CD14-positive monocyte (primary cell): ENCODE data around the gene TTC31. TPM values are rescaled to one million over a fixed set of nuclear protein-coding genes. Genes with fewer than 3 reads are reported as not detected.

Source experiments
- DNase-seq, 3 donors: peaks; one replicate each; pipeline ENCODE4 v3.0.0-alpha.2; 2011 to 2022
- H2AFZ ChIP-seq: 2 replicates; pipeline ENCODE4 v1.6.0; 2012; ENCODE audit warnings: mild to moderate bottlenecking, low read depth, low read length, inconsistent platforms; ENCODE audit not compliant: insufficient read depth, poor library complexity, severe bottlenecking
- H3K27ac ChIP-seq, 2 donors: 1 replicate in 1 of 2; 2 replicates in 1 of 2; pipeline ENCODE4 v1.5.1; 2012 to 2013; ENCODE audit warnings: low read length in 2 of 2, control low read depth in 1 of 2, inconsistent platforms in 1 of 2, low read depth in 1 of 2, mild to moderate bottlenecking in 1 of 2
- H3K27me3 ChIP-seq, 2 donors: one replicate each; pipeline versions ENCODE4 v1.6.0 to v1.6.1; 2011 to 2013; ENCODE audit warnings: low read length in 2 of 2; ENCODE audit not compliant: control insufficient read depth in 2 of 2, insufficient read depth in 2 of 2
- H3K36me3 ChIP-seq, 2 donors: replicated peaks in 1 of 2; 1 replicate in 1 of 2; 2 replicates in 1 of 2; pipeline versions ENCODE4 v1.5.1 to v1.6.1; 2012 to 2013; ENCODE audit warnings: low read length in 2 of 2, control low read depth in 1 of 2, inconsistent platforms in 1 of 2, mild to moderate bottlenecking in 1 of 2; ENCODE audit not compliant: insufficient read depth in 2 of 2, control insufficient read depth in 1 of 2
- H3K4me1 ChIP-seq, 2 donors: 1 replicate in 1 of 2; 2 replicates in 1 of 2; pipeline versions ENCODE4 v1.5.1 to v1.6.1; 2012 to 2013; ENCODE audit warnings: low read length in 2 of 2, control low read depth in 1 of 2, inconsistent platforms in 1 of 2, mild to moderate bottlenecking in 1 of 2, moderate library complexity in 1 of 2; ENCODE audit not compliant: insufficient read depth in 2 of 2, control insufficient read depth in 1 of 2
- H3K4me2 ChIP-seq: replicated peaks from 2 replicates; pipeline ENCODE3; 2012; ENCODE audit warnings: low read length, moderate library complexity, mild to moderate bottlenecking; ENCODE audit not compliant: poor library complexity, severe bottlenecking; ENCODE audit errors: extremely low read depth
- H3K4me3 ChIP-seq, 3 experiments: fragments of 200-600 bp in 1 of 3; sonication (generic) in 1 of 3; replicated peaks in 1 of 3; 1 replicate in 2 of 3; 2 replicates in 1 of 3; pipeline ENCODE4 v1.5.1; 2011 to 2013; ENCODE audit warnings: low read length in 3 of 3, mild to moderate bottlenecking in 3 of 3, control low read depth in 2 of 3, low read depth in 2 of 3, inconsistent platforms in 1 of 3, moderate library complexity in 1 of 3
- H3K79me2 ChIP-seq: 2 replicates; pipeline ENCODE4 v1.6.0; 2012; ENCODE audit warnings: mild to moderate bottlenecking, control low read depth, inconsistent platforms, low read length, moderate library complexity; ENCODE audit not compliant: insufficient read depth
- H3K9ac ChIP-seq: 2 replicates; pipeline ENCODE4 v1.6.0; 2017; ENCODE audit warnings: low read length, mild to moderate bottlenecking; ENCODE audit not compliant: insufficient read depth, poor library complexity, severe bottlenecking
- H3K9me3 ChIP-seq, 2 donors: replicated peaks in 1 of 2; 1 replicate in 1 of 2; 2 replicates in 1 of 2; pipeline versions ENCODE4 v1.5.1 to v1.6.1; 2012 to 2013; ENCODE audit warnings: low read length in 2 of 2, control low read depth in 1 of 2; ENCODE audit not compliant: control insufficient read depth in 1 of 2, insufficient read depth in 1 of 2
- H4K20me1 ChIP-seq: 2 replicates; pipeline ENCODE4 v1.6.0; 2012; ENCODE audit warnings: mild to moderate bottlenecking, low read length, control low read depth, moderate library complexity; ENCODE audit not compliant: insufficient read depth
- H3K27ac Mint-ChIP-seq, 7 donors: one replicate each; pipeline ENCODE4 v1.8.0; 2020; ENCODE audit warnings: mild to moderate bottlenecking in 7 of 7, mixed read lengths in 7 of 7, moderate library complexity in 6 of 7, inconsistent platforms in 2 of 7
- H3K27me3 Mint-ChIP-seq, 3 donors: one replicate each; pipeline ENCODE4 v1.8.0; 2021 to 2022; ENCODE audit warnings: low read depth in 3 of 3, mild to moderate bottlenecking in 3 of 3, mixed read lengths in 3 of 3, moderate library complexity in 3 of 3, inconsistent platforms in 1 of 3
- H3K36me3 Mint-ChIP-seq, 2 donors: one replicate each; pipeline ENCODE4 v1.8.0; 2020; ENCODE audit warnings: mixed read lengths in 2 of 2, inconsistent platforms in 1 of 2, mild to moderate bottlenecking in 1 of 2
- H3K4me1 Mint-ChIP-seq: one replicate; pipeline ENCODE4 v1.8.0; 2020; ENCODE audit warnings: mild to moderate bottlenecking, mixed read lengths
- H3K4me3 Mint-ChIP-seq, 2 donors: one replicate each; pipeline ENCODE4 v1.8.0; 2020; ENCODE audit warnings: mild to moderate bottlenecking in 2 of 2, mixed read lengths in 2 of 2, moderate library complexity in 1 of 2
- H3K9me3 Mint-ChIP-seq, 7 donors: one replicate each; pipeline ENCODE4 v1.8.0; 2020 to 2022; ENCODE audit warnings: mixed read lengths in 7 of 7, mild to moderate bottlenecking in 6 of 7, moderate library complexity in 6 of 7, inconsistent platforms in 2 of 7
- WGBS: methylation state at CpG from one replicate; pipeline ENCODE4 v1.1.5; 2013; ENCODE audit warnings: missing lambda C conversion rate; ENCODE audit not compliant: insufficient coverage; 5-methylcytosine and 5-hydroxymethylcytosine counted together
- intact Hi-C, 2 donors: fragments of 100-400 bp; cut with micrococcal nuclease; formaldehyde crosslinking; loops; one replicate each; pipeline versions ENCODE4 v1.15.0 to v1.15.1; 2023
- polyA plus RNA-seq, 3 donors: library from polyadenylated mRNA; depleted of rRNA in 1 of 3; unstranded in 2 of 3; stranded (reverse) in 1 of 3; fragments of 300-500 nt in 2 of 3; fragments of >200 nt in 1 of 3; fragmentation: Illumina TruSeq in 2 of 3; gene quantifications; 1 replicate in 2 of 3; 2 replicates in 1 of 3; pipeline ENCODE4 v1.2.3, GENCODE V29; 2012 to 2021
- TF ChIP-seq, protein P1 (sequence below): fragments of 200-600 bp; IDR thresholded peaks from one replicate; pipeline ENCODE4 v1.8.0; 2022; ENCODE audit warnings: antibody characterized with exemption, mild to moderate bottlenecking

Gene TTC31
- polyA plus RNA-seq, 3 donors, result 19.6 to 46.5 (median 21.3) TPM

GRCh38 chr2:74510272-74510671, 27.4 kb downstream of the TTC31 start:
- peaks cover 0 to 8% of the 10 kb centered on the region in 2 donors for H3K9me3 ChIP-seq
- intact Hi-C loops, result no loop called here
- peaks cover 49 to 74% of the 10 kb centered on the region in 2 donors for H3K27me3 ChIP-seq
- H3K4me1 Mint-ChIP-seq, result peaks cover 45% of the 10 kb centered on the region
- peaks cover 56 to 74% (median 64%) of the 10 kb centered on the region in 3 donors for H3K27me3 Mint-ChIP-seq
- H3K36me3 Mint-ChIP-seq, result peaks cover 15 to 26% of the 10 kb centered on the region in 2 donors
- no peak overlapping the region for H3K27ac Mint-ChIP-seq
- peaks cover 0 to 22% (median 14%) of the 10 kb centered on the region in 7 donors for H3K9me3 Mint-ChIP-seq
- peaks cover 39 to 46% of the 10 kb centered on the region in 2 donors for H3K4me1 ChIP-seq
- 73% methylated on average over 2 of the region's 4 CpGs for WGBS
- no peak for DNase-seq
- no peaks in the 10 kb centered on the region for H4K20me1 ChIP-seq
- no peak overlapping the region for H3K9ac ChIP-seq
- H3K27ac ChIP-seq, result no peak overlapping the region
- TF ChIP-seq, protein P1, sequence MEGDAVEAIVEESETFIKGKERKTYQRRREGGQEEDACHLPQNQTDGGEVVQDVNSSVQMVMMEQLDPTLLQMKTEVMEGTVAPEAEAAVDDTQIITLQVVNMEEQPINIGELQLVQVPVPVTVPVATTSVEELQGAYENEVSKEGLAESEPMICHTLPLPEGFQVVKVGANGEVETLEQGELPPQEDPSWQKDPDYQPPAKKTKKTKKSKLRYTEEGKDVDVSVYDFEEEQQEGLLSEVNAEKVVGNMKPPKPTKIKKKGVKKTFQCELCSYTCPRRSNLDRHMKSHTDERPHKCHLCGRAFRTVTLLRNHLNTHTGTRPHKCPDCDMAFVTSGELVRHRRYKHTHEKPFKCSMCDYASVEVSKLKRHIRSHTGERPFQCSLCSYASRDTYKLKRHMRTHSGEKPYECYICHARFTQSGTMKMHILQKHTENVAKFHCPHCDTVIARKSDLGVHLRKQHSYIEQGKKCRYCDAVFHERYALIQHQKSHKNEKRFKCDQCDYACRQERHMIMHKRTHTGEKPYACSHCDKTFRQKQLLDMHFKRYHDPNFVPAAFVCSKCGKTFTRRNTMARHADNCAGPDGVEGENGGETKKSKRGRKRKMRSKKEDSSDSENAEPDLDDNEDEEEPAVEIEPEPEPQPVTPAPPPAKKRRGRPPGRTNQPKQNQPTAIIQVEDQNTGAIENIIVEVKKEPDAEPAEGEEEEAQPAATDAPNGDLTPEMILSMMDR, result no peak
- H3K79me2 ChIP-seq, result peaks cover 17% of the 10 kb centered on the region
- H3K4me3 Mint-ChIP-seq, result peak overlapping the region in 1 of 2 donors; percentile 87
- H3K4me3 ChIP-seq, result no peak overlapping the region
- H2AFZ ChIP-seq, result no peak overlapping the region
- H3K4me2 ChIP-seq, result no peak overlapping the region
- H3K36me3 ChIP-seq, result no peaks in the 10 kb centered on the region

DNA sequence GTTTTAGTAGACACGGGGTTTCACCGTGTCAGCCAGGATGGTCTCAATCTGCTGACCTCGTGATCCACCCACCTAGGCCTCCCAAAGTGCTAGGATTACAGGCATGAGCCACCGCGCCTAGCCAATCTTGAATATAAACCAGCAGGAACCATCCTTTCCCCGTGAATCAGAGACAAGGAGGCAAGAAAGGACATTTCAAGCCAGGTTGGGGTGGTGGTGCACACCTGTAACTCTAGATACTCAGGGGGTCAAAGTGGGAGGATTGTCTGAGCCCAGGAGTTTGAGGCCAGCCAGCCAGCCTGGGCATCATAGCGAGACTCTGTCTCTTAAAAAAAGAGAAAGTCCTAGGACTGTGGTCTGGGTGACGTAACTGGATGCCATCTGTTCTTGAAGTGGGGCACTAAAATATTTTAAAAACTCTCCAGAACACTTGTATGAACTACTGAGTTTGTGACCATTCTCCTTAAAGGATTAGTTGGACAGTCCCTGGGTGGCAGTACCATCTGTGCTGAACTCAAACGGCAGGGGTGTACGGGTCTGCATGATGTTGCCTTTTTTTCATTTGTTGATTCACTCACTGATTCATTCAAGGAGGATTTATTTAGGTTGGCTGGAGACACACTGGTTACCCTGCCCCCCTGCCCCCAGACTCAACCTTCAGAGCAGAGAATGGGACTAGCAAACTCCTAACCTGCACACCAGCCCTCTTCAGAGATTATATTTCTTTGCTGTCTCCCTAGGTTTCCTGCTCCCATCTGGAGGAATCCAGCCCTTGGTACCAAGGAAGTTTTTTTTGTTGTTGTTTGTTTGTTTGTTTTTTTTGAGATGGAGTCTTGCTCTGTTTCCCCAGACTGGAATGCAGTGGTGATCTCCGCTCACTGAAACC, 28.5 kb downstream of the TTC31 start:
- Histone ChIP-seq H3K27ac (no peak overlapping the region), H2AFZ (no peak overlapping the region), H3K4me3 (no peak overlapping the region), H3K27me3 (peaks cover 59 to 83% of the 10 kb centered on the region in 2 donors), H3K36me3 (no peaks in the 10 kb centered on the region), H3K79me2 (peaks cover 7% of the 10 kb centered on the region), H3K9me3 (peaks cover 0 to 12% of the 10 kb centered on the region in 2 donors), H3K4me2 (no peak overlapping the region), H3K9ac (no peak overlapping the region), H3K4me1 (peaks cover 37 to 46% of the 10 kb centered on the region in 2 donors), H4K20me1 (no peaks in the 10 kb centered on the region)
- Mint-ChIP-seq H3K27ac (peak overlapping the region in 1 of 7 donors; percentile 54), H3K4me3 (peak overlapping the region in 1 of 2 donors; percentile 80), H3K4me1 (peaks cover 43% of the 10 kb centered on the region), H3K9me3 (peaks cover 0 to 26% (median 20%) of the 10 kb centered on the region in 7 donors), H3K36me3 (peaks cover 7 to 19% of the 10 kb centered on the region in 2 donors), H3K27me3 (peaks cover 65 to 84% (median 74%) of the 10 kb centered on the region in 3 donors)
- no peak for DNase-seq
- intact Hi-C loops, result no loop called here
- TF ChIP-seq, protein P1, result no peak
- WGBS, result 34% methylated on average over 7 of the region's 11 CpGs
